ENCODE data around the gene INPP5A. TPM values are rescaled to one million over a fixed set of nuclear protein-coding genes. Genes with fewer than 3 reads are reported as not detected.

Gene INPP5A
- total and polyA plus RNA-seq, 2 of the 13 experiments (the other 11 are each of a cell fraction or from before 2014, with no cell fraction given): 17.5 to 37.9 TPM

GRCh38 chr10:132591166-132591971, 53.8 kb downstream of the INPP5A start (continued):
- TF ChIP-seq CREBL2 (CRISPR knock-in tag; IDR thresholded peaks at IDR 0.05; ENCODE audit: borderline replicate concordance) (no peak), MEIS2 (CRISPR knock-in tag; IDR thresholded peaks at IDR 0.05) (peak; percentile 69), ISX (CRISPR knock-in tag; conservative IDR thresholded peaks at IDR 0.05) (no peak), CSRNP1 (CRISPR knock-in tag; IDR thresholded peaks at IDR 0.05) (no peak), PRPF4 (IDR thresholded peaks at IDR 0.05; ENCODE audit: low read depth, low read length, poor library complexity, severe bottlenecking) (no peak), ZSCAN22 (CRISPR knock-in tag; IDR thresholded peaks at IDR 0.05) (no peak), ZNF264 (CRISPR knock-in tag; IDR thresholded peaks at IDR 0.05) (no peak), SRY (CRISPR knock-in tag; IDR thresholded peaks at IDR 0.05) (no peak), HOXA9 (CRISPR knock-in tag; IDR thresholded peaks at IDR 0.05; ENCODE audit: borderline replicate concordance) (no peak), PAWR (CRISPR knock-in tag; IDR thresholded peaks at IDR 0.05; ENCODE audit: borderline replicate concordance) (no peak), GABPA (IDR thresholded peaks at IDR 0.05; ENCODE audit: low read depth, low read length) (no peak), GABPA (CRISPR knock-in tag; IDR thresholded peaks at IDR 0.05; ENCODE audit: low read depth) (no peak), ELF4 (CRISPR knock-in tag; IDR thresholded peaks at IDR 0.05; ENCODE audit: borderline replicate concordance) (no peak), CBX1 (IDR thresholded peaks at IDR 0.05; ENCODE audit: low read depth) (no peak), NR3C1 (CRISPR knock-in tag; IDR thresholded peaks at IDR 0.05) (no peak), TARDBP (CRISPR knock-in tag; IDR thresholded peaks at IDR 0.05) (0 out of 2 replicates have a peak, but pooled peaks have one; percentile 7), ZC3H4 (CRISPR knock-in tag; IDR thresholded peaks at IDR 0.05; ENCODE audit: borderline replicate concordance) (no peak), NAIF1 (CRISPR knock-in tag; IDR thresholded peaks at IDR 0.05; ENCODE audit: borderline replicate concordance) (no peak), RFXANK (CRISPR knock-in tag; IDR thresholded peaks at IDR 0.05) (no peak), HDAC6 (IDR thresholded peaks at IDR 0.05; ENCODE audit: low read depth, low read length) (no peak), PHB2 (IDR thresholded peaks at IDR 0.05; ENCODE audit: partially characterized antibody) (no peak), LBX2 (CRISPR knock-in tag; IDR thresholded peaks at IDR 0.05; ENCODE audit: borderline replicate concordance) (no peak), ZNF713 (CRISPR knock-in tag; IDR thresholded peaks at IDR 0.05) (no peak), HMG20B (CRISPR knock-in tag; conservative IDR thresholded peaks at IDR 0.05) (no peak), ZNF737 (CRISPR knock-in tag; IDR thresholded peaks at IDR 0.05; ENCODE audit: borderline replicate concordance) (no peak), ZNF878 (CRISPR knock-in tag; IDR thresholded peaks at IDR 0.05) (no peak), ZNF337 (CRISPR knock-in tag; IDR thresholded peaks at IDR 0.05; ENCODE audit: borderline replicate concordance, low read depth) (no peak), ZNF230 (CRISPR knock-in tag; IDR thresholded peaks at IDR 0.05) (0 out of 2 replicates have a peak, but pooled peaks have one; percentile 30)
- TF ChIP-seq, protein P1, sequence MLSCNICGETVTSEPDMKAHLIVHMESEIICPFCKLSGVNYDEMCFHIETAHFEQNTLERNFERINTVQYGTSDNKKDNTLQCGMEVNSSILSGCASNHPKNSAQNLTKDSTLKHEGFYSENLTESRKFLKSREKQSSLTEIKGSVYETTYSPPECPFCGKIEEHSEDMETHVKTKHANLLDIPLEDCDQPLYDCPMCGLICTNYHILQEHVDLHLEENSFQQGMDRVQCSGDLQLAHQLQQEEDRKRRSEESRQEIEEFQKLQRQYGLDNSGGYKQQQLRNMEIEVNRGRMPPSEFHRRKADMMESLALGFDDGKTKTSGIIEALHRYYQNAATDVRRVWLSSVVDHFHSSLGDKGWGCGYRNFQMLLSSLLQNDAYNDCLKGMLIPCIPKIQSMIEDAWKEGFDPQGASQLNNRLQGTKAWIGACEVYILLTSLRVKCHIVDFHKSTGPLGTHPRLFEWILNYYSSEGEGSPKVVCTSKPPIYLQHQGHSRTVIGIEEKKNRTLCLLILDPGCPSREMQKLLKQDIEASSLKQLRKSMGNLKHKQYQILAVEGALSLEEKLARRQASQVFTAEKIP (CRISPR knock-in tag; IDR thresholded peaks at IDR 0.05; ENCODE audit: borderline replicate concordance): no peak

Data from HepG2 (cell line).